Measurements from ENCODE around the gene RNGTT.

DNA sequence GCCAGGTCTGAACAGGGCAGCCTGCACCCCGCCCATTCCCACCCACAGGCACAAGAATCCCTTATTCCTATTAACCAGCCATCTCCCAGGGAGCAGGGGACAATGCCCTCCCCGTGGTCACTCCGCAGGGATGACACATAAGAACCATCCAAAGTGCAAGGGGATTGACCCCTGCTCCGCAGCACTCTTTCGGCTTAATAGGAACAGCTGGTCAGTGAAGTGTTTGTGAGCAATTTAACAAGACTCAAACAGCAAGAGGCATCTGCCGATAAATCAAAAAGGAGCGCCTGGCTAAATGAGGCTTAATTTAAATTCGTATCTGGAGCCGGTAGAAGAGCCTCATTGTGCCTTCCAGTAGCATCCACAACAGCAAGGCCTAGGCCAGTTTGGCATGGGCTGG is 389.4 kb downstream of the RNGTT start:
- TF ChIP-seq, protein P1, sequence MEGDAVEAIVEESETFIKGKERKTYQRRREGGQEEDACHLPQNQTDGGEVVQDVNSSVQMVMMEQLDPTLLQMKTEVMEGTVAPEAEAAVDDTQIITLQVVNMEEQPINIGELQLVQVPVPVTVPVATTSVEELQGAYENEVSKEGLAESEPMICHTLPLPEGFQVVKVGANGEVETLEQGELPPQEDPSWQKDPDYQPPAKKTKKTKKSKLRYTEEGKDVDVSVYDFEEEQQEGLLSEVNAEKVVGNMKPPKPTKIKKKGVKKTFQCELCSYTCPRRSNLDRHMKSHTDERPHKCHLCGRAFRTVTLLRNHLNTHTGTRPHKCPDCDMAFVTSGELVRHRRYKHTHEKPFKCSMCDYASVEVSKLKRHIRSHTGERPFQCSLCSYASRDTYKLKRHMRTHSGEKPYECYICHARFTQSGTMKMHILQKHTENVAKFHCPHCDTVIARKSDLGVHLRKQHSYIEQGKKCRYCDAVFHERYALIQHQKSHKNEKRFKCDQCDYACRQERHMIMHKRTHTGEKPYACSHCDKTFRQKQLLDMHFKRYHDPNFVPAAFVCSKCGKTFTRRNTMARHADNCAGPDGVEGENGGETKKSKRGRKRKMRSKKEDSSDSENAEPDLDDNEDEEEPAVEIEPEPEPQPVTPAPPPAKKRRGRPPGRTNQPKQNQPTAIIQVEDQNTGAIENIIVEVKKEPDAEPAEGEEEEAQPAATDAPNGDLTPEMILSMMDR (conservative IDR thresholded peaks at IDR 0.05; ENCODE audit: low read depth, low read length) = no peak
- no peak for TF ChIP-seq EZH2phosphoT487 (IDR thresholded peaks at IDR 0.05; ENCODE audit: borderline replicate concordance, low read length)
- TF ChIP-seq EZH2 (IDR thresholded peaks at IDR 0.05; ENCODE audit: low read length, unreplicated experiment) = no peak

Data from PC-3 (cell line).